RCC 7860 (cell line): ENCODE data around the gene RUNX1.
"Not testable (repeated sequence)": the region's sequence is repeated elsewhere in the genome, so short reads cannot be mapped to it uniquely, and the experiment has no call there.

Source experiments
- DNase-seq: peaks from one replicate; pipeline ENCODE4 v3.0.0-alpha.2; 2015; ENCODE audit warnings: low spot score
- FAIRE-seq: peaks from 2 replicates; lab custom pipeline; 2012; peaks lifted over from hg19 to GRCh38; lab: Jason Lieb, UNC

The RUNX1 gene

GRCh38 chr21:34952701-34953100, 96.4 kb downstream of the RUNX1 start:
- peak; percentile 77 for DNase-seq
- peak; percentile 92 for FAIRE-seq

GRCh38 chr21:34951868-34952267, 97.2 kb downstream of the RUNX1 start:
- DNase-seq, FAIRE-seq: not testable (repeated sequence)

- DNase-seq (no peak), FAIRE-seq (no peak)
These were observed 98.1 kb downstream of the RUNX1 start for GRCh38 chr21:34950980-34951379.

- DNase-seq (no peak), FAIRE-seq (no peak)
These were observed 99.6 kb downstream of the RUNX1 start for GRCh38 chr21:34949499-34949898.

GRCh38 chr21:34949030-34949429, 100.1 kb downstream of the RUNX1 start:
- DNase-seq, result no peak
- no peak for FAIRE-seq

GRCh38 chr21:34948157-34948556, 100.9 kb downstream of the RUNX1 start:
- FAIRE-seq (no peak), DNase-seq (no peak)

GRCh38 chr21:34946916-34947534, 102.1 kb downstream of the RUNX1 start:
- DNase-seq (no peak), FAIRE-seq (no peak)

GRCh38 chr21:34946385-34946840, 102.7 kb downstream of the RUNX1 start:
- no peak for DNase-seq
- FAIRE-seq, result no peak

GRCh38 chr21:34945288-34945687, 103.8 kb downstream of the RUNX1 start:
- no peak for FAIRE-seq
- DNase-seq, result no peak

- DNase-seq (no peak), FAIRE-seq (no peak)
These were observed 104.9 kb downstream of the RUNX1 start for GRCh38 chr21:34944015-34944755.

GRCh38 chr21:34942911-34943310, 106.2 kb downstream of the RUNX1 start:
- DNase-seq, result no peak
- no peak for FAIRE-seq

GRCh38 chr21:34941162-34941561, 107.9 kb downstream of the RUNX1 start:
- DNase-seq (no peak), FAIRE-seq (no peak)

- DNase-seq (no peak), FAIRE-seq (no peak)
These were observed 109.3 kb downstream of the RUNX1 start for GRCh38 chr21:34939673-34940331.

- DNase-seq (peak; percentile 56), FAIRE-seq (peak; percentile 84)
These were observed 110.9 kb downstream of the RUNX1 start for GRCh38 chr21:34938089-34938764.

- DNase-seq (no peak), FAIRE-seq (peak; percentile 81)
These were observed 112.1 kb downstream of the RUNX1 start for GRCh38 chr21:34936883-34937563.

- DNase-seq (no peak), FAIRE-seq (no peak)
These were observed 112.7 kb downstream of the RUNX1 start for GRCh38 chr21:34936371-34936789.

- no peak for DNase-seq
- no peak for FAIRE-seq
These were observed 113.2 kb downstream of the RUNX1 start for GRCh38 chr21:34935898-34936297.

GRCh38 chr21:34935452-34935851, 113.7 kb downstream of the RUNX1 start:
- no peak for DNase-seq
- no peak for FAIRE-seq

GRCh38 chr21:34934350-34934749, 114.8 kb downstream of the RUNX1 start:
- FAIRE-seq (no peak), DNase-seq (no peak)

- FAIRE-seq (no peak), DNase-seq (no peak)
These were observed 115.3 kb downstream of the RUNX1 start for GRCh38 chr21:34933609-34934335.
